Activated CD8-positive, alpha-beta memory T cell treated with anti-CD3 and anti-CD28 coated beads for 24 hours (primary cell): ENCODE results near the gene ADAMTS7.
"Not testable (repeated sequence)": the region's sequence is repeated elsewhere in the genome, so short reads cannot be mapped to it uniquely, and the experiment has no call there.

ENCODE experiments used
- DNase-seq: peaks from one replicate; pipeline ENCODE4 v3.0.0-alpha.2; 2020

Gene ADAMTS7

DNA sequence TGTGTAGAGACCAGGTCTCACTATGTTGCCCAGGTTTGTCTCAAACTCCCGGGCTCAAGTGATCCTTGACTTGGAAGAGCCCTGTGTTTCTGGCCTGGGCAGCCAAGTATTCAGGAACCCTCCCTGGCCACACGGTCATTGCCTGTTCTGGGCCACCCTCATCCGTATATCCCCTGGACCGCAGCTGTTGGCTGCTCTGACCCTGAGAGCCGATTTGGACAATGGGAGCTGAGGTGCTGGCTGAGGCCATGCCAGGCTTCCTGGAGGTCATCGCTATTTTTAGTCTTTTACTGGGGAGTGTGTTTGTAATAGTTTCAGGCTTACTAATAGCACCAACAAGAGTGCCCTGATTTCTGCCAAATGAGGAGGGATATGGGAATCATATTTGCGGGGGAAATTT lies 60.7 kb downstream of the ADAMTS7 start:
- DNase-seq, result no peak

DNA sequence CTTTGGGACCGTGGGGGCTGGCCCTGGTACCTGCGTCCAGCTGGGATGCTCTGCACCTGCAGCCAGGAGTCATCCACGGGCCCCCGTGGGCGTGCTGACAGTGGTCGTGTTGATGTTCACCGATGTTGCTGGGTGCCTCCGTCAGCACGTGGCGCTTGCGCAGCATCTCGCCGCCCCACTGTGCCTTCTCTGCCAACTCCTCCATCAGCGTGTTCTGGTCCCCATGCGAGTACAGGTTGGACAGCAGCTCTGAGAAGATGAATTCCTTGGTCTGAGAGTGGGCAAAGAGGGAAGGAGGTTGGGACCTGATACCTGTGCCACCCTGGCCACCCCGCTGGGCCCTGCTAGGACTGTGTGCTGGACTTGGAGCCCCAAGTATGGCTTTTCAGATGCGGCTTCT lies 61.4 kb downstream of the ADAMTS7 start:
- no peak for DNase-seq

DNA sequence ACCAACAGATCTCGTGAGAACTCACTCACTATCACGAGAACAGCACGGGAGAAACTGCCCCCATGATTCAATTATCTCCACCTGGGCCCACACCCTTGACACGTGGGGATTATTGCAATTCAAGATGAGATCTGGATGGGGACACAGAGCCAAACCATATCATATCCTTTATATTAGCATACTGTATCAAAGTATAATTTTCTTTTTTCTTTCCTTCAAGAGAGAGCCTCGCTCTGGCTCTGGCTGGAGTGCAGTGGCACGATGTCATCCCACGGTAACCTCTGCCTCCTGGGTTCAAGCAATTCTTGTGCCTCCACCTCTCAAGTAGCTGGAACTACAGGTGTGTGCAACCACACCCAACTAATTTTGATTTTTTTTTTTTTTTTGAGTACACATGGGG lies 63.4 kb downstream of the ADAMTS7 start:
- not testable (repeated sequence) for DNase-seq

DNA sequence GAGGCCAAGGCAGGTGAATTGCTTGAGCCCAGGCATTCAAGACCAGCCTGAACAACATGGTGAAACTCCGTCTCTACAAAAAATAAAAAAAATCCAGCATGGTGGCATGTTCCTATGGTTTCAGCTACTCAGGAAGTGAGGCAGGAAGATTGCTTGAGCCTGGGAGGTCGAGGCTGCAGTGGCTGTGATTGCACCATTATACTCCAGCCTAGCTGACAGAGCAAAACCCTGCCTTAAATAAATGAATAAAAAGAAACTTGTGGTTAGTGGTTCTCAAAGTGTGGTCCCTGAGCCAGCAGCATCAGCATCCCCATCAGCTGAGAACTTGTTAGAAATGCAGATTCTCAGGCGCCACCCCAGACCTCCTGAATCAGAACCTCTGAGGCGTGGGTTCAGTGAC lies 69.6 kb downstream of the ADAMTS7 start:
- peak; percentile 41 for DNase-seq

DNA sequence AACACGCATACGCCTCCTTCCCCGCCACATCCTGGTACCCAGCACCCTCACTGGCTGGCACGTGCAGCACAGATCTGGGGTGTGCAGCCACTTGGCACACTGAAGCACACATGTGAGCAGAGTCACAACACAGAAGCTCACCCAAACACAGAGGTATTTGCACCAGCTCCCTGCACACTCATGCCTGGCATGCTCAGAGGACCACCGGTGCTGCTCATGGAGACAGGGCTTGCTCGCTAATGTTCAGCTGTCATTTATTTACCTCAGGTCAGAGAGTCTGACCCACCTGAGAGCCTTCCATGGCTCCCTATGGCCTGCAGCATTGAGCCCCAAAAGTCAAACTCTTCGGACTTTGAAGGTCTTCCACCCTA lies 70.4 kb downstream of the ADAMTS7 start:
- no peak for DNase-seq

DNA sequence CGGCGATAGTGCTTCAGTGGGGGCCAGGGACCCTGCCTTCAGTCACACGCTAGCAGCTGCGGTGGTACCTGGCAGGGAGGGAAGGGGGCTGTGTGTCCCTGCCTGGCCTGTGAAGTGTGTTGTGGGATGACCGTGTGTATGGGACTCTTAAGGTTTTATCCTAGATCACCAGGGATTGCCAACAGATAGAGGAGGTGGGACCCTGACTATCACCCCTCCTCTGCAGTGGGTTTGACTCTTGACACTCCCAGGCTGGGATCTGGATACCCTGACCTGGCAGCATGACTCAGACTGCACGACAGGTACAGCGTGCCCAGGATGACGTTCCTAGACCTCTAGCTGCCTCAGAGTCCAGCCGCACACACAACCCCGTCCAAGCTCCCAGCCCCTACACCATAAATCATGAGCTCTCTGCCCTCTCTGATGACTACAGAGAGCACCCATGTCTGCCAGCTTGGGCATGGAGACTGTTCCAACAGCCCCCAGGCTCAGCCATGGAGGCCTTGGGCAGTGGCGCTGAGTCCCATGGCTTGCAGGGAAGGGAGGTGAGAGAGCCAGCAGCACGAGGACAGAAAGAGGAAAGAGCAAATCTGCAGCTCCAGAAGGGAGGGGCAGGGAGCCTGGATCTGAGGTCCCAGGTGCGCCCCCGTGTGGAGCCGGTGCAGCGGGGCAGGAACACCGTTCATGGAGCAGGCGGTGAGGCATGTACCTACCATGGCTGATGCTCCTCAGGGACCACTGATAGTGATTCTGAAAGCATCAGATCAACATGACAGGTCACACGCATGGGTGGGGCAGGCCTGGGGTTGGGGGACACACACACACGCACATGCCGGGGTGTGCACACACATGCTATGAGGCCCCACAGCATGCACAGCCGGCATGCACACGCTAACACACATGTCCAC lies 71.0 kb downstream of the ADAMTS7 start:
- DNase-seq, result peak; percentile 75

DNA sequence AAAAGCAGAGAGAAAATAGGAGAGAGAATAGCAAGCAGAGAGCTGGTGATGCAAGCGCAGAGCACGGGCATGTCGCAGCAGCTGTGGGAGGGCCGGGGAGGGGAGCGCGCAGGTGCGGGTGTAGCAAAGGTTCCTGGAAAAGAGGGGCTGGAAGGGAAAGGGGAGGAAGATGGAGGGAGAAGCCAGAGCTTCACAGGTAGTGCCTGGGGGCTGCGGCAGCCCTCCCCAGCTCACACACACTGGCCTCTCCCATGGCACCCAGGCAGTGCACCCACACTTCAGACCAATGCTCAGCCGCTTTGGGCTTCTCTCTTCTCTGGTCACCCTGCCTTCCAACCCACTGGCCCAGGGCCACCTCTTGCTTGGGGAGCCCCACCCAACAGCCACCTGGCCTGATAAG lies 72.1 kb downstream of the ADAMTS7 start:
- peak; percentile 41 for DNase-seq

DNA sequence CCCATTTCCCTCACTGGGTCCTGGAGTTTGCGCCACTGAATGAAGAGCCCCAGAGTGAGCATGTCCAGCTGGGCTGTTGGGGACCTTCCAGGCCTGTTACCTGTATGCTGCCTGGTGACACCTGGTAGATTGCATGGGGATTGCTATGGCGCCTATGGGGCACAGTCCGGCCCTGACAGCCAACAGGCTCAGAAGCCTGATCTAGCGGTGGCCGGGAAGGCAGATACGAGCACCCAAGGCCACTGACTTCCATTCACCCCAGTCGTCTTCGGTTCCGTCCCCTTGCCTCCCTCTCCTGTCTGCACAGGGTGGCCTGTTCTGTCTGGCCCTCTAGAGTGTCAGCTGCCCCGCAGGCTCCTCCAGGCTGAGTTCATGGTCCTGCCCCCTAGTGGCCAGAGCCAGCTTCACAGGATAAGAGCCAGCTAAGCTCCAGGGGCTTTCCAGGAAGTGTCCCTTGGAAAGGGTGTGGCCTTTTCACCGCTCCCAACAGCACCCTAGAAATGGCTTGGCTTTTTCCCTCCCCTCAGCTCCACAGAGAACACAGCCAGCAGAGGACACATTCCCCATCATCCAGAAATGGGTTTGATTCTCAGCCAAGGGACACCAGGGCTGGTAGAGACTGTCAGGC lies 73.2 kb downstream of the ADAMTS7 start:
- peak; percentile 81 for DNase-seq

DNA sequence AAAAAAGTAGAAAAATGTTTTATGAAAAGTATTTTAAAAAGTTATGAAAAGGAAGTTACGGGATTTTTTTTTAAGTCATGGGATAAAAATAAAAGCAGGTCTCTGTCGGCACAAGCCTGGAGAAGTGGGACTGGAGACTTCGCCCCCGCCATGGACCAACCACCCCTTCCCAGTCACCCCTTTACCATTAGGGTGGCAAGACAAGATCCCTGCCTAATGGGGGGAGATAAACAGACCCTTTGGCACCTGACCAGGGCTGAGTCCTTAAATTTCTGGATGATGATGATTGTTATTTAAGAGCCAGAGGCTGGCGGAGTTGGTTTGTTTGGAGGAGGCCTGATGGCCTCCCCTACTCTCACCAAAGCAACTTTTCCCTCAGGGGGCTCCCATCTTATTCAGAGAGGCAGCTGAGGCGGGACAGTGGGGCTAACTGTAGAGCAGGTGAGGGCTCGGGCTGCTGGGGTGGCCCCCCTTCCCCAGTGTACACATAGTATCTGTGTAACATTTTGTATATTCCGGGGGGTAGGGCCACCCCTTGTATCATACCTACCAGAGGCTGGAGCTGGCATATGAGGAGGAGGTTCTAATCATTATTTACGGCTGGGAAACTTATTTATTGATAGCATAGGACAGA lies 74.0 kb downstream of the ADAMTS7 start:
- peak; percentile 32 for DNase-seq

DNA sequence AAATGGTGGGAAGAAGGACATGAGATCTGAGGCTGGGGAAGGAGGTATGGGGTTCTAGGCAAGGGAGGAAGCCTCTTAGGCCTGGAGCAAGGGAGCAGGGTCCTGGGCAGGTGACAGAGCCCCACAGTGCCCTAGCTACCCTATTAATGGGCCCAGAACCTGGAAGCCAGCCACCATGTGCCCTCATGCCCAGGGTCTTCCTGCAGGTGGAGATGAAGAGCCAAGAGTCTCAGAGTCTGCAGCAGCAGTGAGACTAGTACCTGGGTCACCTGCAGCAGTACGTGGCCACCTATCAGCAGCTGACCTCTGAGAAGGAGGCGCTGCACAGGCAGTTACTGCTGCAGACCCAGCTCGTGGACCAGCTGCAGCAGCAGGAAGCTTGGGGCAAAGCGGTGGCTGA lies 75.0 kb downstream of the ADAMTS7 start:
- DNase-seq, result peak; percentile 50

DNA sequence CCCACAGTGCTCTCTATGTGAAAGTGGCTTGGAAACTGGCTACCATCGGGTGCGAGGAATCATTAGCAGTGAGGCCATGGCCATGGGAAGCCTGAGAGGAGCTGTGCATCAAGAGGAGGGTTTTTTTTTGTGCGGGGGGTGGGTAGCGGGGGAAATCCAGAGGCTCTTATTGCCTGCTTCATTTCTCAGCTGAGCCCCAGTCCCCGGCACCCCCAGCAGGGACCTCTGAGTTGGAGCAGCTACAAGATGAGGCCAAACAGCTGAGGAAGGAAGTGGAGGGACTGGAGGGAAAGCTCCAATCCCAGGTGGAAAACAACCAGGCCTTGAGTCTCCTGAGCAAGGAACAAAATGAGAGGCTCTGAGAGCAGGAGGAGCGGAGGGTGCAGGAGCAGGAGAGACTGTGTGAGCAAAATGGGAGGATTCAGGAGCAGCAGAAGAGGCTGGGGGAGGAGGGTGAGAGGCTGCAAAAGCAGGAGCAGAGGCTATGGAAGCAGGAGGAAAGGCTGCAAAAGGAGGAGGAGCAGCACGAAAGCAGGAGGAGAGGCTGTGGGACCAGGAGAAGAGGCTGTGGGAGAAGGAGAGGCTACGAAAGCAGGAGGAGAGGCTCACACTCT lies 76.7 kb downstream of the ADAMTS7 start:
- peak; percentile 11 for DNase-seq

DNA sequence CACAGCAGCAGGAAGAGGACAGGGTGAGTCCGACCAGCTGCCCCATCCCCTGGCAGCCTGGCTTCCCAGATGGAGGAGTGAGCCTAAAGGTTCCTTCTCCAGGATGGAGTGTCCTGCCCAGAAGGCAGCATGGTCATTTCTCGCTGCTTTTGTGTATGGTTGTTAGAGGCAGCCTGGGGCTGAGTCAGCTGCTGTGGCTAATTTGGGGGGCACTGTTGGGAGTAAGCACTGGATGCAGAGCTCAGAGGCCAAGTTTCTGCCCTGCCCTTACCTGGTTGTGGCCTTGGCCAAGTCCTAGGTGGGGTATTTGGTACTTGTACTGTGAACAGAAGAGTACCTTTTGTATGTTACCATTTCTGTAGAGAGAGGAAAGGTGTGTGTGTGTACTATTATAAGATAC lies 78.6 kb downstream of the ADAMTS7 start:
- DNase-seq, result peak; percentile 3

DNA sequence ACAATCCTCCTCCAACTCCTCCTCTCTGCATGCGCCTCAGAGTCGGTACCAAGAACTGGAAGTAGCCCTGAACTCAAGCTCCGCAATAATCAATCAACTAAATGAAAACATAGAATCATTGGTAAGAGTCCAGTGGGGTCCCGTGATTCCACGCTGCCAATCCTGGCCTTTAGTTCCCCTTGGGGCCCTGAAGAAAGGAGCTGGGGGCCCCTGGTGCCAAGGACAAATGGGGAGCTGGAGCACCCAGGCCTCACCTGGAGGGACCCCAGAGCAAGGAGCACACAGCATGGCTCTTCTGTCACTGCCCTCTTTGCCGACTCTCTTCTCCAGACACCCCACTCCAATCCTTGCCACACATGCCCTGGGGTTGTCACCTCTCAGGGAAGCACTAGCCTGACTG lies 80.3 kb downstream of the ADAMTS7 start:
- DNase-seq, result peak; percentile 5

DNA sequence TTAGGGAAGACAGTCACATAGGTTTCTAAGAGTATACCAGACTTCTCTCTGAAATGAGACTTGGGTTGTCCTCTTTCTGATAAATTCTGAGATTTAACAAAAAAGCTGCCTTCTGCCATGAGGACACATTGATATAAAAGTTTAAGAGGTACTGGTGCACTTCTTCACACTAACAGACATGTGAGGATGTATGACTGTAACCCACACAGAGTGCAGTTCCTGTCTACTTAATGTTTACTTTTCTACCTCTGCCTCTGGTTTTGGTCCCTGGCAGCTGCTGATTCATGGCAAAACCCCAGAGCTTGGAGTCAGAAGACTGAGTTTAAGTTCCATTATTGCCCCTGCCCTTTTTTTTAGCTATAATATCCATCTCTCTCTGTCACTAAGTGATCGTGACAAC lies 82.8 kb downstream of the ADAMTS7 start:
- DNase-seq, result peak; percentile 1

DNA sequence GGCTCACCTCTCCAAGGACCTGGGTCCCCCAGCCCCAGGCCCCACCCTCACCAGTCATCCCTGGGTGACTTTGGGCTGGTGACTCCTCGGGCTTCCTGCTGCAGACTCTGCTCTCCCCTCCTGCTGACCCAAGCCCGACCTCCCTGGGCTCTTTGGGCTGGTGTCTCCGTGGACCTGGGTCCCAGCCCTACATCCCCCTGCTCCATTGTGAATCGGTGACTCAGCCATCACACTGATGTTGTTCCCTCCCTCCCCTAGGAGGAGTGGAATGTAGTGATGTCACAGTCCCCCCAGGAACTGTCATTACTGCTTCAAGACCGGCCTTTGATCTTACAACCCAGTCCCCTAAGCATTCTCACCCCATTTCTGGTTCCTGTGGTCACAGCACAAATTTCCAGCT lies 83.7 kb downstream of the ADAMTS7 start:
- peak; percentile 40 for DNase-seq

DNA sequence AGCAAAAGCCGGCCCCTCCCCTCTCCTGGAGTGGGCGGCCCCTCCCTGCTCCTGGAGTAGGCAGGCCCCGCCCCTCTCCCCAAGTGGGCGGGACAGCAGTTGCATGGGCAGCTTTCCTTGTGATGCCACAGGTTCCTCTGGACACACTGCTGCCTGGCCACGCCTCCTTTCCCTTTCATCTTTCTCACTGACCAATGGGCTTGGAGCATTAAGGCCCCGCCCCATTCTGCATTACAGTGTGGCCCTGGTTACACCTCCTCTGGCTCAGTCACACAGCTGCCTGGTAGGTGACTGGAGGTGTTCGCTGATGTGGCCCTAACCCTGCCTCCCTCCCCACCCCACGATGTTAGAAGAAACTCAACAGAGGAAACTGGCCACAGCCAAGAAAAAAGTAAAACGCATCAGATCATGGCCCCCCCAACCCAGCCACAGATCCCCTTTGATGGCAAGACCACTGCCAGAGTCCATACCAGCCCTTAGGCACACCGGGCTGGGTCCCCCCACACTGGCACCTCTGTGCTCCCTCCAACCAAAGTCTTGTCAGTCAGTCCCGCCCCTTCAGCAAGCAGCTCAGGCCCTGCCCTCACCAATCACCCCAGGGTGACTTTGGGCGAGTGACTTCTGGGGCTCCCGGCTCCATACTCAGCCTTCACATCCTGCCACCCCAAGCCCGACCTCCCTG lies 84.3 kb downstream of the ADAMTS7 start:
- DNase-seq, result peak; percentile 51

DNA sequence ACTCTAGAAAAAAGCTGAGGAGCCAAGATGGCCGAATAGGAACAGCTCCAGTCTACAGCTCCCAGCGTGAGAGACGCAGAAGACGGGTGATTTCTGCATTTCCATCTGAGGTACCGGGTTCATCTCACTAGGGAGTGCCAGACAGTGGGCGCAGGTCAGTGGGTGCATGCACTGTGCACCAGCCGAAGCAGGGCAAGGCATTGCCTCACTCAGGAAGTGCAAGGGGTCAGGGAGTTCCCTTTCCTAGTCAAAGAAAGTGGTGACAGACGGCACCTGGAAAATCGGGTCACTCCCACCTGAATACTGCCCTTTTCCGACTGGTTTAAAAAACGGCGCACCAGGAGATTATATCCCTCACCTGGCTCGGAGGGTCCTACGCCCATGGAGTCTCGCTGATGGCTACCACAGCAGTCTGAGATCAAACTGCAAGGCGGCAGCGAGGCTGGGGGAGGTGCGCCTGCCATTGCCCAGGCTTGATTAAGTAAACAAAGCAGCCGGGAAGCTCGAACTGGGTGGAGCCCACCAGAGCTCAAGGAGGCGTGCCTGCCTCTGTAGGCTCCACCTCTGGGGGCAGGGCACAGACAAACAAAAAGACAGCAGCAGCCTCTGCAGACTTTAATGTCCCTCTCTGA lies 91.3 kb downstream of the ADAMTS7 start:
- peak; percentile 13 for DNase-seq

DNA sequence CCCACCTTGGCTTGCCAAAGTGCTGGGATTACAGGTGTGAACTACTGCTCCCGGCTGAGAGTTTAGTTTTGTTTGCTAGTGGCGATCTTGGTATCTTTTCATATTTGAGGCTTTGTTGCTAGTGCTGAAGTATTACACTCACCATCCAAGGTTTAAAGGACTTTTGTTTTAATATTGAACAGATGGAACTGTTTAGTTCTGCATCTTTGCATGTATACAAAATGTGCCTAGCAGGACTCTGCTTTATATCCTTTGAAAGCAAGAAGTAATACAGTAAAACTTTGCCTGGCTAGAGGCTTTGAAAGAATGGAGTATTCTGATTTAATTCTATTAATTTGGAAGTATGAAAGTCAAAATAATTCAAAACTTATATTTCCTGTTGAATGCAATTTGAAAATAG lies 92.4 kb downstream of the ADAMTS7 start:
- peak; percentile 17 for DNase-seq

DNA sequence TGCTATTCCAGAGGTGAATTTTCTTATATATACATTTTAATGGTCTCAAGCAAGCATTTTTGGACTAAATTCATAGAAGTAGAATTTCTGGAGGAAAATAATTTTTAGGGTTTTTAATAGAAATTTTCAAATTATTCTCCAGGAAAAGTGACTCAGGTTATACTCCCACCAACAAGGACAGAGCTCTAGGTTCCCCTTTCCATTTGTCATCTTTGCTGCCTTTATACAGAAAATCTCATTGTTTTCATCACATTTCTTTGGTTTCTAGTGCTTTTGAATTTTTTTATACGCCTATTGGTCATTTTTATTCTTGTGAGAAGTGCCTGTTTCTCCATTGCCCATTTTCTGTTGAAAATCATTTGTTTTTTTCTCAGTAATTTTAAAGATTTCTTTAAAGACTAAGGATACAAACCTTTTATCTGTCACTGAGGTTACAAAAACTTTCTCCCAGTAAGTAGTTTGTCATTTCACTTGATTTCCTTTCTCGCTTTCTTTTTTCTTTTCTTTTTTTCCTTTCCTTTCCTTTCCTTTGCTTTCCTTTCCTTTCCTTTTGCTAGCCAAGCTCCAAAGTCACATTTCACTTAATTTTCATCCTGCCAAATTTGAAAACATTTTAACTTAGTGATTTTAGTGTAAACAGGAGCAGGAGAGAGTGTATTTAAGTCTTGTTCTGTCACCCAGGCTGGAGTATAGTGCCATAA lies 93.2 kb downstream of the ADAMTS7 start:
- no peak for DNase-seq

DNA sequence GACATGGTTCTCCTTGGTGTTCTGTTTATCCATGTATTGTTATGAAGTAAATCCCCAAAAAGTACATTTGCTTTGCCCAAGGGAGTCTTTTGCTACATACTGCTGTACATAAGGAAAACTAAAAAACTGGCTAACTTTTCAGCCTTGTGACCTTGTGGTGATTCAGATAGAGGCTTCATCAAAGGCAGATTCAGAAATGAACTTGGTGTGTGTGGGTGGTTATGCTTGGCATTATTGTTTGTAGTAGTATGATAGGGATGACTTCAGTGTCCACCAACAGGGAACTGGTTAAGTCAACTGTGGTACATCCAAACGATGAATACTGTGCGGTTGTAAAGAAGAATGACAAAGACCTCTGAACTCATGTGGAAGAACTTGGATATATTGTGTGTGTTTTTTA lies 94.6 kb downstream of the ADAMTS7 start:
- no peak for DNase-seq

DNA sequence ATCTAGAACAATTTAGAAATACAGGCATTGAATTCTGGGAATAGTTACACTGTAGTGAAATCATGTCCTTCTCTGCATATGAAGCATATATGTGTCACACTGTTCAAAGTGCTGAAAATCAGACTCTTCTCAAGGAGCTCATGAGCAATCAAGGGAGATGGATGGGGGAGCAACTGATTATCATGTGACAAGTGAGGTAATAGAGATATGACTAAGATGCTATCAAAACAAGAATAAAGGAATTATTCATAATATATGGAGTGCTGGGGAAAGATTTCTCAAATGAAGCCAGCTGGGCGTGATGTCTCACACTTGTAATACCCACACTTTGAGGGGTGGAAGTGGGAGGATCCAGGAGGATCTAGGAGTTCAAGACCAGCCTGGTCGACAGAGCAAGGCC lies 95.3 kb downstream of the ADAMTS7 start:
- DNase-seq, result peak; percentile 19

DNA sequence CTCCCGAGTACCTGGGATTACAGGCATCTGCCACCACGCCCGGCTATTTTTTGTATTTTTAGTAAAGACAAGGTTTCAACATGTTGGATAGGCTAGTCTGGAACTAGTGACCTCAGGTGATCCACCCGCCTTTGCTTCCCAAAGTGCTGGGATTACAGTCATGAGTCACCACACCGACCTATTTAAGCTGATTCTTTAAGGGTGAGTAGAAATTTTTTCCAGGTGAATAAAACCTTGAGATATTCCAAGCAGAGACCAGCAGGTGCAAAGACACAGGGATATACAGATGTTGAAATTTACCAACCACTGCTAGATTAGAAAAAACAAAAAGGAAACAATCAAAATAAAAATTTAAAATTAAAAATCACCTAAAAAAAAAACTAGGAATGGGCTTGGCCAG lies 95.8 kb downstream of the ADAMTS7 start:
- DNase-seq, result no peak
